Dedifferentiated amniotic fluid mesenchymal stem cell (primary cell): ENCODE results near the gene A1CF.

Experiments used
- DNase-seq: peaks from one replicate; pipeline ENCODE4 v3.0.0-alpha.2; 2016; ENCODE audit errors: extremely low spot score

Gene A1CF

DNA sequence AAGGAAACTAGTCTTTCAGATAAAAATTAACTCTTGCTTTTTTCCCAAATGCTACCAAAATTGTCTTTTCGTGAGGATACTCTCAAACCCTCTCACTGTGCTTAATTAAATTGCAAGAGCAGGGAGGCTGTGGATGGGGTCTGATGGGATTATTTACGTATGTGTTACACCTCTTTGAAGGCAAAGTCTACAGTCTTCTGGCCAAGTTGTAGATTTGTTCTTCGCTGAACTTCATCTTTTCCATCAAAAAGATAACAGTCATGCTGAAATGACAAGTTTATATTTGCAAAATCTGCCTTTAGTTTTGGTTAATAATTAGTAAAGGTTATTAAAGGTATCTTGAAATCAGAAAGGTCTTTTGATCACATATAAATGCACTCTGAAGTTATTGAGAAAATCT, 22.7 kb downstream of the A1CF start:
- DNase-seq: no peak

DNA sequence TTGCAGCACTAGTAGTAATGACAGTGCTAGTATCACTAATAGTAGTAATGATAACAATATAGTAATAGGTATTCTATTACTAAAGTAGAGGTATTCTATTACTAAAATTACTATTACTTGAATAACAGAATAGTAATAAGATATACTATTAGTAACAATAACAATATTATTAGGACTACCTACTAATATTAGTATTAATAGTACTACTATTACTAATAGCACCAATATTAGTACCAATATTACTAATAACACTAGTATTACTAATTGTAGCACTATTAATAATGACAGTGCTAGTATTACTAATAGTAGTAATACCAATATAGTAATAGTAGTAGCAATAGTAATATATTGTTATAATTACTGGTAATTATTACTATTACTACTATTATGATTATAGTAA, 24.1 kb downstream of the A1CF start:
- DNase-seq: no peak

DNA sequence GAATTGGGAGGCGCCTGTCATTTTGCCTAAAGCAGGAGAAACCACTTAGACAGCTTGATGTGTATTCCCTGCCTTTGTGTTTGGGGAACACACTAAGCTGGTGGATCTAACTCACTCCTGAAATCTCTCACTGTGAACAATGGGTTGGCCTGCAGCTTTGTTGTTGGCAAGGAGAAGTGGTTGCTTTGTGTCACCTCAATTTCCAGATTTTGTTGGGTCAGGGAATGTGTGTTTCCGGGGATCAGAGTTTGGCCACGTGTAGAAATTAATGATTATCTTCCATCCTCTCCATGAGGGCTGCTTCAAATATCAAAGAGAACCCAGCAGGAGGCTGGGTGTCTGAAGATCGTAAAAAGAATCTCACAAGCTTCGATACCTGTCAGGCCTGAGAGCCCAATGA, 27.8 kb downstream of the A1CF start:
- no peak for DNase-seq

GRCh38 chr10:50855461-50855860, 30.0 kb downstream of the A1CF start:
- no peak for DNase-seq

DNA sequence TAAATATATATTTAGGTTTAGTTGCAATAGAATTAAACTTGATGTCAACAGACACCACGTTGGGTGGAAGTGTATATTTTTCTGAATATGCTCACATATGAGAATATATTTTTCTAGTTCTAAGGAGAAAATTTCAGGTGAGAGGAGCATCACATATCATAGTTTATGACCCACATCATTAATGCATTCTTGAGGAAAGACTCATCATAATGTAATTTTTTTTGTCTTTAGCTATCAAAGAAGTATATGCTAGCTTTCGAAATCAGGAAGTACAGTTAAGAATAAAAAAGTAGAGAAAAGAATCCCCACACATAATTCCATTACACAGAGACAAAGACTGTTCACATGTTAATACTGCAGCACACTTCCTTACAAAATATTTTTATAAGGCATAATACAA, 30.4 kb downstream of the A1CF start:
- no peak for DNase-seq

- DNase-seq: no peak
Observed at GRCh38 chr10:50853557-50853956, 31.9 kb downstream of the A1CF start.

GRCh38 chr10:50851884-50852671, 33.3 kb downstream of the A1CF start:
- no peak for DNase-seq

DNA sequence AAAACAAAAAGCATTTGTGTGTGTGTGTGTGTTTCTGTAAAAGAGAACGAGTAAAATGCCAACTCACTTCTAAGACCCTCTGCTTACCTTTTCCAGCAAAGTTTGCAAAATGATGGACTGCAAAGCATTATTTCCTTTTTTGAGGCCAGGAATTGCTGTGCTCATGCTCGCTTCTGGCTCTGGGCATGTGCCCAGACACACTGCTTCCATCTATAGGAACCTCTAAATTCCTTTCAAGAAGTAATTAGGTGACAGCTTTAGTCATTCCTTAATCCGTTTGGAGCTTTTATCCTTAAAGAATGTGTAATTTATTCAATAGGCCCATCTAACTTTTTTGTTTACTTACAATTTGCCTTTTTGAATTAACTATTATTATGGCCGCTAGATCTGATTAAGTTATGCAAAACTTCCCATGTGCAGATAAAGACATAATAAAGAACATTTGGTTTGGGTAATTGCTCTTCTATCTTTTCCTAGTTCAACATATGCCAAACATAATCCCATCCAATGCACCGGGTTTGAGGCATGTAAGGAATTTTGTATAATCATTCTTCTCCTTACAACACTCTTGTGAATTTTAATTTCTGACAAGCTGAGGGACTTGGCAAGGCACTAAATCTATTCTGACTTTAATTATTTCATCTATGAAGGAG, 34.7 kb downstream of the A1CF start:
- no peak for DNase-seq

DNA sequence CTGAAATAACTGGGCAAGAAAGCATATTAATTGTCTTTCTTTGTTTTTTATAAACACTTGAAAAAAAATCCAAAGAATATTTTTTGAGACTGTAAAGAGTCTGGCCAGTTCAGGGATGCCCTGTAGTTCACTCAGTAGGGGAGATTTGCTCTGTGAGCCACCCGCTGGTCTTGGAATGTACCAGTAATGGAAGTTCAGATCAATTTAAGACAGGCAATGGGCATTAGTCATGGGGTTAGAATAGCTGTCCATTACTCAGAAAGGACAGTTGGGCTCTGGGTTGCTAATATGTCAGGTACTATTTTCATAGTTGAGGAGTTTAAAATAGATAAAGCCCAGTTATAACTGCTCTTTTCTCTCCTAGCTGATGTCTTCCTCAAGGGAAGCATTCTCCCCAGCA, 38.7 kb downstream of the A1CF start:
- DNase-seq: no peak

- DNase-seq: no peak
Observed at GRCh38 chr10:50837095-50837494, 48.3 kb downstream of the A1CF start.

DNA sequence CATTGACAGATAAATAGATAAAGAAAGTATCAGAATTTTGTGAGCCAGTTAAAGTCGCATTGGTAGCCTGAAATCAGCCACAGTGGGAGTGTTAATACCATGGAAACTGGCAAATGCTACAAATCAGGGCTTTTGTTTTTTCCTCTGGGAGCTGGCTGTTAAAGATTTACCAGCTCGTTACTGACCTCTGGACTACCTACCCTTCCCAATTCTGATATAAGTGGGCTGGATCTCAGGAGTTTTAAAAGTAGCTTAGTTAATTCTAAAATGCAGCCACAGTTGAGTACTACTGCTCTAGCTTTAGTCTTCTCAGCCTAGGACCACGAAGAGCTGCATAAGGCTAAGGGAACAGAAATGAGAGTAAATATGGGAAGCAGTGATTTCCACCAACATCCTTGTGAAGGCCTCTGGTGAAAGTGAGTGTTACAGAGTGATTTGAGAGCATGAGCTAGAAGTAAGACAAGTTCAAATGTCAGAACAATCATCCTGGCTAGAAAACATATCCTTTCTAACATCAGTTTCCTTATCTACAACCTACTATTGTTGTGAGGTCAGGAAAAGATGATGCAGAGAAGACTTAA, 53.2 kb downstream of the A1CF start:
- DNase-seq: no peak

GRCh38 chr10:50830066-50830465, 55.4 kb downstream of the A1CF start:
- no peak for DNase-seq

DNA sequence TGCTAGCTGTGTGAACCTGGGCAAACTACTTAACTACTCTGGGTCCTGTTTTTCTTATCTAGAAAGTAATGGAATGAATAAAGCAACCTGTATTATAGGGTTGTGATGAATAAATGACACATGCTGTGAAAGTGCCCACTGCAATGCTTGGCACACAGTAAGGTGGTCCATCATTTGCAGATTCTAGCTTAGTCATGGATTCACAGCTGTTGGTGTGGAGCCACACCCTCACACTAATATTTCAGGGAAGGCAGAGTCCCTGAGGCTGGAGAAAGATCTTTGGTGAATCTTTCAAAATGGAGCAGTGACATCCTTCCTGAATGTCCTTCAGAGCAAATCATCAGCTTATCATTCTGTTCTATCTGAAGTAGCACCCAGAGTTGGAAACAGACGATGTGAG, 60.6 kb downstream of the A1CF start:
- no peak for DNase-seq

- DNase-seq: no peak
Observed at GRCh38 chr10:50823789-50824188, 61.6 kb downstream of the A1CF start.

DNA sequence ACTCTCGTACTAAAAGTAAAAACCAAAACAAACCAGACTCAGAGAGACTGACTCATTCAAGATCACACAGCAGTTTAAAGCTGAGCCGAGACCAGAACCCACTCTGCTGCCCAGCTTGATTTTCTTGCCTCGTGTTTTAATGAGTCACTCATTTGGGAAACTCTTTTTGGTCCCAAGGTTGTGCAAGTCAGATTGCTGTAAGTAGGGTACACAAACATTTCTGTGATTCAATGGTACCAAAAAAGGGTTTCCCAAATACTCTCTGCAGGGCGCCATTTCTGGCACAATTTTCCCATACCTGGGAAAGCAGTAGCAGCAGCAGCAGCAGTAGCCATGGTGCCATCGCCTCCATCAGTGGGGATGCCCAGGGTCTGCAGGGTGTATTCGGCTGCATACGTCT, 75.8 kb downstream of the A1CF start:
- no peak for DNase-seq

- DNase-seq: peak; percentile 17
Observed at GRCh38 chr10:50807851-50808776, 77.3 kb downstream of the A1CF start.

GRCh38 chr10:50805981-50806622, 79.3 kb downstream of the A1CF start:
- DNase-seq: no peak

GRCh38 chr10:50799595-50799994, 85.8 kb downstream of the A1CF start:
- no peak for DNase-seq

DNA sequence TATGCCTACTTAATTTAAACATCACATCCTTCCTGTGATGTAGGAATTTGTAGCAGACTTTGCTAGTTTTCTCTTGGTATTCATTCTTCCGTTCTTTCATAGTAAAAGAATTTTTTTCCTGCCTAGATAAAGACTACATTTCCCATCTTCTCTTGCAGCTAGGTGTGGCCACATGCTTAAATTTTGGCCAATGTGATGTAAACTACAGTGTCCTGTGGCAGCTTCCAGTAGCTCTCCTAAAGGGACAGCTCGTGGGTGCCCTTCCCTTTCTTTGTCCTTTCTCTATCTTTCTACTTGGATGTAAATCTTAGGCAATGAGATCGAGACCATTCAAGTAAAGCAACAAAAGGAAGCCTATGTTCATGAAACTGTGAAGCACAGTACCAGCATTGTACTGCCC, 87.1 kb downstream of the A1CF start:
- no peak for DNase-seq

- DNase-seq: no peak
Observed at GRCh38 chr10:50796693-50797092, 88.7 kb downstream of the A1CF start.

GRCh38 chr10:50794490-50794889, 90.9 kb downstream of the A1CF start:
- no peak for DNase-seq
